Activated CD4-positive, alpha-beta T cell treated with anti-CD3 and anti-CD28 coated beads for 24 hours (primary cell): Measurements from ENCODE around the gene PCSK1.
A peak's percentile ranks its signal among the peaks of the same experiment; 100 is the strongest.

Experiments used
- DNase-seq, 2 donors: peaks; one replicate each; pipeline ENCODE4 v3.0.0-alpha.2; 2020; ENCODE audit warnings: low read depth in 2 of 2

The PCSK1 gene

GRCh38 chr5:96433066-96433447, at the start of gene PCSK1:
PCSK1 (minus strand) TSS chr5:96433248; CDS start chr5:96433042, 206 bp downstream.
- DNase-seq = no peak

GRCh38 chr5:96481867-96482266, 48.8 kb upstream of the PCSK1 start:
- no peak for DNase-seq

- DNase-seq = no peak
These were observed 48.1 kb upstream of the PCSK1 start for GRCh38 chr5:96481009-96481786.

GRCh38 chr5:96478983-96479382, 45.9 kb upstream of the PCSK1 start:
- DNase-seq = no peak

GRCh38 chr5:96476654-96477053, 43.6 kb upstream of the PCSK1 start:
- DNase-seq = no peak

GRCh38 chr5:96474073-96474472, 41.0 kb upstream of the PCSK1 start:
- no peak for DNase-seq

- no peak for DNase-seq
These were observed 40.1 kb upstream of the PCSK1 start for GRCh38 chr5:96473155-96473554.

GRCh38 chr5:96470785-96471184, 37.7 kb upstream of the PCSK1 start:
- DNase-seq = no peak

- no peak for DNase-seq
These were observed 35.9 kb upstream of the PCSK1 start for GRCh38 chr5:96468956-96469355.

- DNase-seq = no peak
These were observed 30.0 kb upstream of the PCSK1 start for GRCh38 chr5:96463091-96463490.

GRCh38 chr5:96459313-96460121, 26.5 kb upstream of the PCSK1 start:
- no peak for DNase-seq

- DNase-seq = no peak
These were observed 25.1 kb upstream of the PCSK1 start for GRCh38 chr5:96458176-96458575.

- DNase-seq = no peak
These were observed 22.7 kb upstream of the PCSK1 start for GRCh38 chr5:96455789-96456188.

- no peak for DNase-seq
These were observed 20.3 kb upstream of the PCSK1 start for GRCh38 chr5:96453394-96453793.

GRCh38 chr5:96447949-96448348, 14.9 kb upstream of the PCSK1 start:
- DNase-seq = no peak

GRCh38 chr5:96440185-96440538, 7.1 kb upstream of the PCSK1 start:
- no peak for DNase-seq

- no peak for DNase-seq
These were observed 6.6 kb upstream of the PCSK1 start for GRCh38 chr5:96439477-96440184.

GRCh38 chr5:96434201-96434645, 1.2 kb upstream of the PCSK1 start:
- peak; percentile 10 to 32 for DNase-seq

GRCh38 chr5:96432216-96433065, 607 bp downstream of the PCSK1 start:
- no peak for DNase-seq

- peak in 1 of 2 donors; percentile 21 for DNase-seq
These were observed 1.5 kb downstream of the PCSK1 start for GRCh38 chr5:96431376-96432187.

- DNase-seq = no peak
These were observed 5.2 kb downstream of the PCSK1 start for GRCh38 chr5:96427824-96428223.
